GM21717 (cell line): ENCODE data around the gene BSCL2.
"Not testable (repeated sequence)": the region's sequence is repeated elsewhere in the genome, so short reads cannot be mapped to it uniquely, and the experiment has no call there.

ENCODE experiments used
- ATAC-seq: cut with Tn5 transposase; IDR thresholded peaks from one replicate; pipeline ENCODE4 v1.9.1; 2021; ENCODE audit warnings: mild to moderate bottlenecking, moderate library complexity; ENCODE audit not compliant: unreplicated experiment

Gene BSCL2

DNA sequence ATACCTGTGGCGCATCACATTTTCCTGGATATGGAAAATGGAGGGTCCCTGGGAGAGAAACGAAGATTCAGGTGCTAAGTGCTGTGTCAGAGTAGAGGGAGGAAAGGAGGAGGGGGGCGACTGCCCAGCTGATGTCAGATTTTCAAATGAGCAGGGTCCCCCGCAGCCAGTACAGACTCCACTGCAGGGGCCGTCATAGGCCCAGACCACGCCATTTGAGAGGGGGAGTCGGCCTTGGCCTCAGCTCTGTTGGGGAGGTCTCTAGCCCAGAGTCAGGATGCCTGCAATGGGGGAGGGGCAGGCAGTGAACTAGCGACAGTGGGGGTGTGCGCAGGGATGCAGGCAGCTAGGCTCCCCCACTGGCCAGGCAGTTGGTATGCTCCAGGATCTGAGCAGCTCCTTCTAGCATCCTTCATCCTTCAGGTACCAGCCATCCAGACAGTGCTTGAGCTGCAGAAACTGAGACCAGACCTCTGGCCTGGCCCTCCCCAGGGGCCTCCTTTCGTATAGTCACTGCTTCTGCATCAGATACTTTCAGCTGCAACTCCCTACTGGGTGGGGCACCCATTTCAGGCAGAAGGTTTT, at the start of gene BSCL2, which contains the start of gene GNG3:
Gene BSCL2 (minus strand): TSS at position 148 of the 585 bp plus-strand sequence. CDS start 229 bp downstream, outside the sequence.
Gene GNG3 (plus strand): TSS at position 400 of the 585 bp plus-strand sequence. CDS start 620 bp downstream, outside the sequence.
- no peak for ATAC-seq

DNA sequence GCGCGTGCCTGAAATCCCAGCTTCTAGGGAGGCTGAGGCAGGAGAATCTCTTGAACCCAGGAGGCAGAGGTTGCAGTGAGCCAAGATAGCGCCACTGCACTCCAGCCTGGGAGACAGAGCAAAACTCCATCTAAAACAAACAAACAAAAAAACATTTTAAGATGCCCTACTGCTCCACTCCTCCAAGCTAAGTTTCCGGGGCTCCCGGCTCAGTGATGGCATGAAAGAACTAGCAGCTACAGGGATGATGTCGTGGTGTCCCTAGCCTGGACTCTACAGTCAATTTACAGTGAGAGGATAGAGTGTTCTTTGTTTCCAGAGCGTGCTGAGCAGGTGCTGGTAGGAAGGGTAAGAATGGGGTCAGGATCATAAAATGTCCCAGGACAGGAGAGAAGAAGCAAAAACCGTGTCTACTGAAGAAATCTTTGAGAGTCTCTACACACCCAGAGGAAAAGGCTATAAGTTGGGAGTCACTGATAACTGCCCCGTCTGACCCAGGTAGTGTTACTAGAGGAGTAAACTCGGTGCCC, 47.9 kb upstream of the BSCL2 start:
- ATAC-seq, result no peak

DNA sequence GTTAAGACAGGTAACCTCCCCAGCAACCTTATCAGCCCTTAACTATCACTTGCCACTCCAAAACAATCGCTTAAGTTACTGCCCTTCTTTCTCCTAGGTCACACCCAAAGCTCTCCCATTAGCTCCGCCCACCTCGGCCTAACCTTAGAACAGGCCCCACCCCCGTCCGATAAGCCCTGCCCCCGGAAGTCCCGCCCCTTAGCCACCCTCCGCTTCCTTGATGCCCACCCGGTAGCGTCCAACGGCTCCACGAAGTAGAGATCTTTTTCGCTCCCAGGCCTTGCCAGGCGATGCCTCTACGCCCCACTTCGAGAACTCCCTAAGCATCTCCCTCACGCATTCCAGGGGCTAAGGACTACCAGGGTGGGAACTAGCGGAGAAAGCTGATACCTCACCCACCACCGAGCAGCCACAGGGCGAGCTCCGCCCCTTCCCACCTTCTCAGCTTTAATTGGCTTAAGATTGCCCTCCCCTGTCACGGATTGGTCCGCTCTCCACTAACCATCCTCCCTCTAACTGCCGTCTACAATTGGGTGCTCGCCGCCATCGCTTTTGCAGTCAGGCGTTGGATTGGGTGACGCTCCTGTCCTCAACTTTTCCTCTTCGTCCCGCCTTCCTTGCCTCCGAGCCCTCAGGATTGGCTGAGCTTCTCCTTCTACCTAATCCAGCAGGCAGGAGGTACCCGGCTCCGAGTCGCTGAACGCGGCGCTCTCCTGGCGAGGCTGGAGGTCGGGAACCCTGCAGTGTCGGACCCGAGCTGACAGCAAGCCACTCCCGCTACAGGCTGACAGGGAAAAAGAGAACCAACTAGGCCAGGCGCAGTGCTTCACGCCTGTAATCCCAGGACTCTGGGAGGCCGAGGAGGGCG, 46.7 kb upstream of the BSCL2 start, which contains the start of gene ZBTB3:
Gene ZBTB3 (minus strand): TSS at position 425 of the 868 bp plus-strand sequence. CDS start 496 bp downstream, outside the sequence.
- ATAC-seq, result peak; percentile 90

GRCh38 chr11:62752994-62753735, 45.9 kb upstream of the BSCL2 start:
- no peak for ATAC-seq

GRCh38 chr11:62752177-62752785, 45.1 kb upstream of the BSCL2 start:
- no peak for ATAC-seq

DNA sequence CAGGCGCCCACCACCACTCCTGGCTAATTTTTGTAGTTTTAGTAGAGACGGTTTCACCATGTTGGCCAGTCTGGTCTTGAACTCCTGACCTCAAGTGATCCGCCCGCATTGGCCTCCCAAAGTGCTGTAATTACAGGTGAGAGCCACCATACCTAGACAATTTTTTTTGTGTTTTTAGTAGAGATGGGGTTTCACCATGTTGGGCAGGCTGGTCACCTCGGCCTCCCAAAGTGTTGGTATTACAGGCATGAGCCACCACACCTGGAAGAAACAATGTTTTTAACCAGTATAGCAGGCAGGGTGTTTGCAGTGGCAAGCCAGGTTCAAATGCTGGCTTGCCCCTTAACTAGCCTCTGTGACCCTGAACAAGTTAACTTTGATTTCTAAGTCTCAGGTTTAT, 42.7 kb upstream of the BSCL2 start:
- not testable (repeated sequence) for ATAC-seq

- ATAC-seq, result no peak
Observed at GRCh38 chr11:62747475-62748160, 40.4 kb upstream of the BSCL2 start.

- ATAC-seq, result no peak
Observed at GRCh38 chr11:62737196-62737595, 30.0 kb upstream of the BSCL2 start.

- no peak for ATAC-seq
Observed at GRCh38 chr11:62732830-62733229, 25.6 kb upstream of the BSCL2 start.

DNA sequence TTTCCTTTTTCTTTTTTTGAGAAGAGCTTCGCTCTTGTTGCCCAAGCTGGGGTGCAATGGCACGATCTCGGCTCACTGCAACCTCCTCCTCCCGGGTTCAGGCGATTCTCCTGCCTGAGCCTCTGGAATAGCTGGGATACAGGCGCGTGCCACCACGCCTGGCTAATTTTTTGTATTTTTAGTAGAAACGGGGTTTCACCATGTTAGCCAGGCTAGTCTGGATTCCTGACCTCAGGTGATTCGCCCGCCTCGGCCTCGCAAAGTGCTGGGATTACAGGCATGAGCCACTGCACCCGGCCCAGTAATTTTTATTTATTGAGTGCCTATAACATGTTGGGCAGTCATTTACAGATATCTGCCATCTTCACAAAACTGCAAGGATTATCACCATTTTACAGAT, 22.9 kb upstream of the BSCL2 start:
- not testable (repeated sequence) for ATAC-seq

DNA sequence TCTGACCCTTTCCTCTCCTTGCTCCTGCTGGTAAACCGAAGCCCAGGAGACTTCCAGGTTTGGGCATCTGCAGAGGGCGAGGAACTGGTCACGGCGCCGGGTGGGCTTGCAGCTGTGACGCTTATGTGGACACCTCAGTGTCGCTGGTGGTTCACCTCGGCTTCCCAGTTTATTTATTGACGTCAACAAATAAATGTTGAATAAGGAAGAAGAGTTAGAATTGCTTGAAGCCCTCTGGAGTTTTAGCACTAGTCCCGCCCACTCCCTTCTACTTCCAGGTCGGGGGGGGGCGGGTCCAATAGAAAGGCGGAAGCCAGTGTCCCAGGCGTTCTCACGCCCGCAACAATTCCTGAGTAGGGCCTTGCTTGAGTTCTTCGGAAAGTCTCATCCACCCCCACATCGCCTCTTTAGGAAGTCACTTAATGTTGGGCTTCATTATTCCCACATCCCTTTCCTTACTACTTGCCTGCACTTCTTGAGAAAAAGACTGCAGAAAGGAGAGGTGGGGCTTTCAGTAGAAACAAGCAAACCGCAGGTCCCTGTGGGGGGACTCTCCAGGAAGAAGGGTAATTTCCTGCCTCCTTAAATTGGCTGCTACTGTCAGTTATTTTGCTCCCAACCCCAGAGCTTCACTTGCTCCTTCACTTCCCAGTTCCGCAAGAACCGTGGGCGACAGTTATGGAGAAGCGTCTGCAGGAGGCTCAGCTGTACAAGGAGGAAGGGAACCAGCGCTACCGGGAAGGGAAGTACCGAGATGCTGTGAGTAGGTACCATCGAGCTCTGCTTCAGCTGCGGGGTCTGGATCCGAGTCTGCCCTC, 21.2 kb upstream of the BSCL2 start, which contains the start of gene TTC9C:
Gene TTC9C (plus strand): TSS at position 316 of the 818 bp plus-strand sequence. CDS start 363 bp downstream, at position 679.
- peak; percentile 12 for ATAC-seq

DNA sequence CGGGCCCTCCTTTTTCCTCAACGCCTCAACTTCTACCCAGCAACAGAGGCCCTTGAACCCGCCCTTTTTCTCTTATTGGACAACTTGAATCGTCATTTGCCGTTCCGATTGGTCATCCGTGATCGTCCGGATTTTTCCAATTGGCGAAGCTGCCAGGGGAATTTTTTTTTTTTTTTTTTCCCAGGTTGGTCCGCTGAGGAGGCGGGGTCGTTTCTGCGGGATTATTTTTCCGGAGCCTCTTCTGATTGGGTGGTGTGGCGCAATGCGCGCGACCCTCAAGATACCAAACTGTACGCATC, 20.6 kb upstream of the BSCL2 start:
- ATAC-seq, result peak; percentile 53

DNA sequence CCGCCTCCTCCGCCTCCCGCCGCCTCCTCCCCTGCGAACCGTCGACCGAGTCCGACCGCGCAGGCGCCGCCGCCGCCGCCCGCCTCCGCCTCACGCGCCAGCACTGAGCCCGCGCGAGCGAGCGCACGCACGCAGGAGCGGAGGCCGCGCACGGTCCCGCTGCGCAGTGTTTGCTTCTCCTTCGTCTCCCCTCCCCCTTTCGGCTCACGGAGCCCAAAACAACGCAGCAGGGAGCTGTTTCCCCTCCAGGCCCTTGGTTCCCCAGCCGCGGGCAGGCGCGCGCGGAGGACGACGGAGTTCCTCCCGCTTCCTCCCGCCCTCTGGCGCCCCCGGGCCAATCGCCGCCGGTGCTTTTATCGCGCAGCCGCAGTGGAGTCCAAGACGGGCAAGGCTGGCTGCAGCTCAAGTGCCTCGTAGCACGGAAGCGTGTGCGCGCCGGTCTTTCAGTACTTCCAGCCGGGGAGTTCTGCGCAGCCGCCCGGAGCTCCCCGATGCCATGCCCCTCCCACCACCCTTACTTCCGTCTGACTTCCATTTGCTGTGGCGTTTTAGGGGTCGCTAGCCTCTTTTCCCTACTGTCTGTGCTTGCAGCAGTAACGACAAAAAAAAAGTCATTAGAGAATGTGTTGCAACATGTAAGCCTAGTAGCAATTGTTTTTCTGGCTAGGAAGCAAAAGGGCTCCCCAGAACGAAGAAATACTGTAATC, 20.1 kb upstream of the BSCL2 start, which contains the start of gene HNRNPUL2:
Gene HNRNPUL2 (minus strand): TSS at position 293 of the 707 bp plus-strand sequence. CDS start 301 bp downstream, outside the sequence.
- ATAC-seq, result peak; percentile 63

DNA sequence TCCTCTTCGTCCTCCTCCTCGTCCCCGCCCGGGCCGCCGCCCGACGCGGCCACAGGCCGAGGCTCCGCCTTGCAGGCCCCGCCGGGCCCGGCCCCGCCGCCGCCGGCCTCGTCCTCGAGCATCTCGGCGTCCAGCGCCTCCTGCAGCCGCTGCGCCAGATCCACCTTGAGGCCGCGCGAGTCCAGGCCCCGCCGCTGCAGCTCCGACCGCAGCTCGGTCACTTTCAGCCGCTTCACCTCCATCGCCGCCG, 19.6 kb upstream of the BSCL2 start:
- no peak for ATAC-seq

GRCh38 chr11:62726156-62726914, 19.1 kb upstream of the BSCL2 start:
- peak; percentile 4 for ATAC-seq

DNA sequence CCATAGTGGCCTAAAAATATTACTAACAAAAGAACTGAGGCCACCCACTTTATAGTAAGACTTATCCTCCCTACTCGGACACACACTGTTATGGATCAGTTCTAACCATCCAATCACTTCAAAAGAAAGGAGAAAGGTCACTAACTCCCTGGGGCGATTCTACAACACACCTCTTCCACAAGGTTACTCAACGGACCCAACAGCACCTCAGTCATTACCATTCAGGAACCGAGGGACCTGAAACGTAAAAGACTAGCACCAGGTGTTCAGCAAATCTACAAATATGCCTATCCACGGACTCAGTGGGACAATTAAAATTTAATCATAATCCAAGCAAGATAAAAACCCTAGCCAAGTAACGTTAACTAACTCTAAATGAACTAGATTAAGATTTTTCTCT, 18.4 kb upstream of the BSCL2 start:
- no peak for ATAC-seq

DNA sequence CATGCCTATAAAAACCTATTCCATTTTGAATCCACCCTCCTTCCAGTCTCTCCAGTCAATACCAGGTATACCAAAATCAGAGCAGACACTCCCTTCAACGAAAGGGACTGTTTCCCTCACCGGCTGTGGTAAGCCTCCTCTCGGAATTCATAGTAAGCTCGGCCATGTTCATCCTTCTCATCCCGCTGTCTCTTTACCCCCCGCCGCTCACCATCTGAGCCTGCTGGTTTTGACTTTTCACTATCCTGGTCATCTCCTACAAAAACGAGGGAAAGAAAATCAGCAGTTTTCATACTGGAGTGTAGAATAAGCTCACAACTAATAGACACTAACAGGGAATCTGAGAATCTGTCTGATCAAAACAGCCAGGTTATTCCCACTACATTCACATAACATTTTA, 16.9 kb upstream of the BSCL2 start:
- ATAC-seq, result no peak

GRCh38 chr11:62721994-62722393, 14.8 kb upstream of the BSCL2 start:
- ATAC-seq, result no peak
